ENCODE results near the gene CACNA1C. TPM values are rescaled to one million over a fixed set of nuclear protein-coding genes. Genes with fewer than 3 reads are reported as not detected.

Gene CACNA1C
- total RNA-seq, 1 experiment from 2014 or later = 3.7 TPM

DNA sequence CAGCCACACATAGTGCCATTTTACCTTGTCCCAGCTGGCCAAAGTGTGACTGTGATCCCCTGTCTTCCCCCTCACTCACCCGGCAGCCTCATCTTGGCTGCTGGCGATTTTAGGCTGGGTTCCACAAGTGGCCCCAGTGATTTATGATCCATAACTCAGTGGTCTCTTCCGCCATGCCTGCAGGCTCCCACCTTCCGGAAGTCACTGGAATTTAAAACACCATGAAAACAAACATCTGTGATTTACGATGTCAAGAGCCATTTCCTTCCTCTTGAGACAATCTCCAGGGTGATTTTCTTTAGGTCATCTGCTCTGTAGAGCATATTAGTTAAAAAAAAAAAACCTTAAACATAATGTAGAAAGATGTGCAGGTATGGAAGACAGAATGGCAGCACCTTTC lies 282.3 kb downstream of the CACNA1C start:
- POLR2A ChIA-PET (ENCODE audit: low non-redundant PET) = interaction anchor here (0.5 to 0.6 kb wide), 2 partner anchors 29 to 76 kb away, joined by 3 to 4 read pairs; no protein-coding TSS in a partner anchor
- H3K27me3 ChIP-seq (replicated peaks; ENCODE audit: insufficient read depth, low read depth, low read length, poor library complexity) = no peaks in the 10 kb centered on the region
- H3K4me3 ChIP-seq (ENCODE audit: low read depth, low read length, poor library complexity, severe bottlenecking) = no peak overlapping the region
- peaks cover 54% of the 10 kb centered on the region for H3K4me1 ChIP-seq (ENCODE audit: insufficient read depth, low read length, poor library complexity, severe bottlenecking)
- intact Hi-C loops (cut with micrococcal nuclease; ENCODE audit: unreplicated experiment) = no loop called here
- H3K27ac ChIP-seq (ENCODE audit: low read depth, low read length, poor library complexity, severe bottlenecking) = peak overlapping the region; percentile 77
- CTCF ChIA-PET = interaction anchor here (0.8 kb wide), 1 partner anchor 51 kb away, joined by 3 read pairs; no protein-coding TSS in a partner anchor
- TF ChIP-seq EZH2 (IDR thresholded peaks at IDR 0.05; ENCODE audit: borderline replicate concordance, low read depth, low read length, poor library complexity, severe bottlenecking) (no peak), CTCF (conservative IDR thresholded peaks at IDR 0.05; ENCODE audit: low read depth, low read length) (no peak)
- peak; percentile 90 for DNase-seq (ENCODE audit: low spot score)
- no peaks in the 10 kb centered on the region for H3K36me3 ChIP-seq (ENCODE audit: insufficient read depth, low read length, poor library complexity, severe bottlenecking)
- no TSS peak for BruUV-seq (replicated peaks)
- no peaks in the 10 kb centered on the region for H3K9me3 ChIP-seq (ENCODE audit: low read depth, low read length, poor library complexity, severe bottlenecking)

GRCh38 chr12:2335513-2335912 lies 282.7 kb downstream of the CACNA1C start:
- peak; percentile 55 for DNase-seq (ENCODE audit: low spot score)
- CTCF ChIA-PET = no interaction called here
- Histone ChIP-seq H3K36me3 (ENCODE audit: insufficient read depth, low read length, poor library complexity, severe bottlenecking) (no peaks in the 10 kb centered on the region), H3K4me1 (ENCODE audit: insufficient read depth, low read length, poor library complexity, severe bottlenecking) (peaks cover 54% of the 10 kb centered on the region), H3K27ac (ENCODE audit: low read depth, low read length, poor library complexity, severe bottlenecking) (peak overlapping the region; percentile 77), H3K9me3 (ENCODE audit: low read depth, low read length, poor library complexity, severe bottlenecking) (no peaks in the 10 kb centered on the region), H3K27me3 (replicated peaks; ENCODE audit: insufficient read depth, low read depth, low read length, poor library complexity) (no peaks in the 10 kb centered on the region), H3K4me3 (ENCODE audit: low read depth, low read length, poor library complexity, severe bottlenecking) (no peak overlapping the region)
- TF ChIP-seq EZH2 (IDR thresholded peaks at IDR 0.05; ENCODE audit: borderline replicate concordance, low read depth, low read length, poor library complexity, severe bottlenecking) (no peak), CTCF (conservative IDR thresholded peaks at IDR 0.05; ENCODE audit: low read depth, low read length) (no peak)
- POLR2A ChIA-PET (ENCODE audit: low non-redundant PET) = no interaction called here
- intact Hi-C loops (cut with micrococcal nuclease; ENCODE audit: unreplicated experiment) = no loop called here
- no TSS peak for BruUV-seq (replicated peaks)

GRCh38 chr12:2335916-2336315 lies 283.1 kb downstream of the CACNA1C start:
- no peaks in the 10 kb centered on the region for H3K9me3 ChIP-seq (ENCODE audit: low read depth, low read length, poor library complexity, severe bottlenecking)
- intact Hi-C loops (cut with micrococcal nuclease; ENCODE audit: unreplicated experiment) = no loop called here
- BruUV-seq (replicated peaks) = no TSS peak
- no peaks in the 10 kb centered on the region for H3K27me3 ChIP-seq (replicated peaks; ENCODE audit: insufficient read depth, low read depth, low read length, poor library complexity)
- peak; percentile 63 for DNase-seq (ENCODE audit: low spot score)
- H3K36me3 ChIP-seq (ENCODE audit: insufficient read depth, low read length, poor library complexity, severe bottlenecking) = no peaks in the 10 kb centered on the region
- TF ChIP-seq CTCF (conservative IDR thresholded peaks at IDR 0.05; ENCODE audit: low read depth, low read length) = no peak
- no peak for TF ChIP-seq EZH2 (IDR thresholded peaks at IDR 0.05; ENCODE audit: borderline replicate concordance, low read depth, low read length, poor library complexity, severe bottlenecking)
- H3K4me1 ChIP-seq (ENCODE audit: insufficient read depth, low read length, poor library complexity, severe bottlenecking) = peaks cover 54% of the 10 kb centered on the region
- ChIA-PET POLR2A (ENCODE audit: low non-redundant PET) (no interaction called here), CTCF (interaction anchor here (0.6 kb wide), 1 partner anchor 290 kb away, joined by 6 read pairs; no protein-coding TSS in a partner anchor)
- H3K27ac ChIP-seq (ENCODE audit: low read depth, low read length, poor library complexity, severe bottlenecking) = peak overlapping the region; percentile 77
- H3K4me3 ChIP-seq (ENCODE audit: low read depth, low read length, poor library complexity, severe bottlenecking) = no peak overlapping the region

Data from A673 (cell line).